AG04450 (cell line): ENCODE measurements around the gene ZNF471. TPM values are rescaled to one million over a fixed set of nuclear protein-coding genes. Genes with fewer than 3 reads are reported as not detected.
A peak's percentile ranks its signal among the peaks of the same experiment; 100 is the strongest.

Source experiments
- CTCF ChIA-PET: fragments of 300-600, 350-600 bp; formaldehyde crosslinking; extraction: SDS; loops from one replicate; lab custom pipeline; 2022; ENCODE audit warnings: antibody characterized with exemption, inconsistent platforms; lab: Charles Lee
- POLR2A ChIA-PET: fragments of 350-600 bp; formaldehyde crosslinking; extraction: SDS; loops from one replicate; lab custom pipeline; 2021; ENCODE audit warnings: antibody characterized with exemption, inconsistent platforms; lab: Yijun Ruan, JAX
- DNase-seq: peaks from one replicate; pipeline ENCODE4 v3.0.0-alpha.2; 2011; ENCODE audit warnings: low read depth, low spot score
- H3K27ac ChIP-seq: one replicate; pipeline ENCODE4 v1.5.1; 2012; ENCODE audit warnings: low read depth, low read length, control low read depth
- H3K27me3 ChIP-seq: one replicate; pipeline ENCODE4 v1.6.0; 2012; ENCODE audit warnings: low read length; ENCODE audit not compliant: control insufficient read depth, insufficient read depth
- H3K4me3 ChIP-seq: 2 replicates; pipeline ENCODE4 v1.5.1; 2011; ENCODE audit warnings: mild to moderate bottlenecking, low read depth, low read length, control low read depth
- H3K9me3 ChIP-seq: 2 replicates; pipeline ENCODE4 v1.5.1; 2012; ENCODE audit warnings: low read length; ENCODE audit not compliant: control insufficient read depth, insufficient read depth
- CTCF ChIP-seq: IDR thresholded peaks from 2 replicates; pipeline ENCODE4 v1.5.1; 2011; ENCODE audit warnings: low read depth, low read length, control low read depth, inconsistent platforms
- polyA minus RNA-seq: library from RNA; depleted of rRNA, polyadenylated mRNA; stranded (reverse); fragments of >200 nt; gene quantifications from 2 replicates; pipeline ENCODE4 v1.2.3, GENCODE V29; 2011; rRNA and poly(A)+ RNA removed
- polyA plus RNA-seq: library from polyadenylated mRNA; depleted of rRNA; stranded (reverse); fragments of >200 nt; gene quantifications from 2 replicates; pipeline ENCODE4 v1.2.3, GENCODE V29; 2011; rRNA removed

Gene ZNF471
- polyA plus RNA-seq (4.4 and 5.6 TPM in 2 replicates), polyA minus RNA-seq (2.4 and 4.3 TPM in 2 replicates)

- H3K27me3 ChIP-seq = no peaks in the 10 kb centered on the region
- peak within 1 kb of the TSS; percentile 92 for H3K27ac ChIP-seq
- peak; percentile 97 for DNase-seq
- ChIA-PET POLR2A (interaction anchor here (1.0 kb wide), 1 partner anchor 9 kb away, joined by 5 read pairs; no protein-coding TSS in a partner anchor), CTCF (no interaction called here)
- peaks cover 18% of the 10 kb centered on the region for H3K9me3 ChIP-seq
- H3K4me3 ChIP-seq = peak within 1 kb of the TSS; percentile 92
- TF ChIP-seq CTCF = no peak
These were observed at the start of gene ZNF471 for GRCh38 chr19:56507446-56508289. Gene ZNF471, plus strand, starts transcription at chr19:56507855. Its CDS starts 3,717 bp downstream, at chr19:56511572.

GRCh38 chr19:56474308-56474707 is 33.3 kb upstream of the ZNF471 start:
- Histone ChIP-seq H3K4me3 (no peak overlapping the region), H3K27ac (no peak overlapping the region), H3K27me3 (no peaks in the 10 kb centered on the region), H3K9me3 (peaks cover 37% of the 10 kb centered on the region)
- ChIA-PET CTCF (no interaction called here), POLR2A (no interaction called here)
- TF ChIP-seq CTCF = no peak
- no peak for DNase-seq

GRCh38 chr19:56476093-56476492 is 31.6 kb upstream of the ZNF471 start:
- no peaks in the 10 kb centered on the region for H3K27me3 ChIP-seq
- peaks cover 32% of the 10 kb centered on the region for H3K9me3 ChIP-seq
- no peak for TF ChIP-seq CTCF
- no peak overlapping the region for H3K27ac ChIP-seq
- ChIA-PET POLR2A (no interaction called here), CTCF (no interaction called here)
- no peak for DNase-seq
- peak overlapping the region; percentile 84 for H3K4me3 ChIP-seq

- Histone ChIP-seq H3K4me3 (peak within 1 kb of the TSS; percentile 84), H3K27ac (peak within 1 kb of the TSS; percentile 78), H3K27me3 (no peaks in the 10 kb centered on the region), H3K9me3 (peaks cover 32% of the 10 kb centered on the region)
- no peak for DNase-seq
- ChIA-PET POLR2A (no interaction called here), CTCF (no interaction called here)
- no peak for TF ChIP-seq CTCF
These were observed 30.8 kb upstream of the ZNF471 start, which contains the start of gene ZNF667 for GRCh38 chr19:56476651-56477428. Gene ZNF667, minus strand, starts transcription at chr19:56477345. Its CDS starts 14,975 bp downstream, at chr19:56462370.
